ENCODE data around the gene LUC7L3.
"Not testable (repeated sequence)": the region's sequence is repeated elsewhere in the genome, so short reads cannot be mapped to it uniquely, and the experiment has no call there.

The LUC7L3 gene

DNA sequence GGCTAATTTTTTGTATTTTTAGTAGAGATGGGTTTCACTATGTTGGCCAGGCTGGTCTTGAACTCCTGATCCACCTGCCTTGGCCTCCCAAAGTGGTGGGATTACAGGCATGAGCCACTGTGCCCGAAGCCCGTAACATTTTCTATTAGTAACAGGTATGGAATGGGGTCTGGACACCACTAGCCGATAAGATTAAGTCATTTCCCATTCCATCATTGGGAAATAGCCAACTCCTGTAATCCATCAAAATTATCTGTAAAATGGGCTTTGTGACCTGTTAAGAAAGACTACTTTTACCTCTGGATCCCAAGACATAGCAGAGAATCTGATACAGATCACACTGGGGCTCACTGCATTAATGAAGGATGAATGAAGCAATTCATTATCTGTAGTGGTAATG lies 3.9 kb upstream of the LUC7L3 start:
- H3K4me3 ChIP-seq (ENCODE audit: low read length) = no peak overlapping the region
- TF ChIP-seq, protein P1, sequence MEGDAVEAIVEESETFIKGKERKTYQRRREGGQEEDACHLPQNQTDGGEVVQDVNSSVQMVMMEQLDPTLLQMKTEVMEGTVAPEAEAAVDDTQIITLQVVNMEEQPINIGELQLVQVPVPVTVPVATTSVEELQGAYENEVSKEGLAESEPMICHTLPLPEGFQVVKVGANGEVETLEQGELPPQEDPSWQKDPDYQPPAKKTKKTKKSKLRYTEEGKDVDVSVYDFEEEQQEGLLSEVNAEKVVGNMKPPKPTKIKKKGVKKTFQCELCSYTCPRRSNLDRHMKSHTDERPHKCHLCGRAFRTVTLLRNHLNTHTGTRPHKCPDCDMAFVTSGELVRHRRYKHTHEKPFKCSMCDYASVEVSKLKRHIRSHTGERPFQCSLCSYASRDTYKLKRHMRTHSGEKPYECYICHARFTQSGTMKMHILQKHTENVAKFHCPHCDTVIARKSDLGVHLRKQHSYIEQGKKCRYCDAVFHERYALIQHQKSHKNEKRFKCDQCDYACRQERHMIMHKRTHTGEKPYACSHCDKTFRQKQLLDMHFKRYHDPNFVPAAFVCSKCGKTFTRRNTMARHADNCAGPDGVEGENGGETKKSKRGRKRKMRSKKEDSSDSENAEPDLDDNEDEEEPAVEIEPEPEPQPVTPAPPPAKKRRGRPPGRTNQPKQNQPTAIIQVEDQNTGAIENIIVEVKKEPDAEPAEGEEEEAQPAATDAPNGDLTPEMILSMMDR (IDR thresholded peaks at IDR 0.05; ENCODE audit: insufficient read depth, low read depth, low read length, missing control alignments) = no peak
- no peak for DNase-seq (ENCODE audit: low read depth)

DNA sequence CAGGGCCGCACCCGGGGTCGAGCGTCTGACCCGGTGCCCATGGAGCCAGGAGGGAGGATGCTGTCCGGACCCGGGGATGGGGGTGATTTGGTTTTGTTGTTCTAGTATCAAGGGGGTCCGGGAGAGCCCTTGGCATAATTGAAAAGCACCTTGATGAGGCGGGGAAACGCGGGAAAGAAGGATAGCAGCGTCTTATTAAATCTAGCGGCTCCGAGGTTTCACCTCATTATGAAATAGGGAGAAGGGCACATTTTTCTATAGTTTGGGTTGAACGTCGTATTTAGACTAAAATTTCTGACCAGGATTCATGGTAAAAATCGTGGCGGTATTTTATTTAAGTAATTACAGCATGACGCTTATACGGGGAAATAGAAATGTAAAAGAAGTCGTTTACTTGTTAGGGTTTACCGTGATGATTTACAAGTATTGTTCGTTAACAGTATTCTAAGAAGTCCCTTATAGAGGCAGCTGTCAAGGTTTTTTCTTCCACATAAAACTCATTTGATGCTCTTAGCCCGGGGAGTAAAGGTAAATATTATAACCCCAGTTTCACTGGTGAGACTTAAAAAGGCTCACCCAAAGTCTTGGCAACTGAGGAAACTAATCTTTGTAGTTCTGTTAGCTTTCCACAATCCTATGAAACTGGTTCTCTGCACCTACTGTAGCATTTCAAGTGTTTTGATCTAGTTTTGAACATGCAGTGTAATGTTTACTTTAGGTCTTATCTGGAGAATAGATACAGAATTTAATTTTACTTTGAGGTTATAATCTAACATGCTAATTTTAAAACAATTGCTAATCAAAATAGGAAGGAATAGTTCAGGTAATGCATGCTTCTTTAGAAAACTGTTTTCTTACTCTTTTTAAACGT lies 756 bp downstream of the LUC7L3 start:
- no peak for DNase-seq (ENCODE audit: low read depth)
- TF ChIP-seq, protein P1 (IDR thresholded peaks at IDR 0.05; ENCODE audit: insufficient read depth, low read depth, low read length, missing control alignments) = no peak
- peak overlapping the region; percentile 94 for H3K4me3 ChIP-seq (ENCODE audit: low read length)

DNA sequence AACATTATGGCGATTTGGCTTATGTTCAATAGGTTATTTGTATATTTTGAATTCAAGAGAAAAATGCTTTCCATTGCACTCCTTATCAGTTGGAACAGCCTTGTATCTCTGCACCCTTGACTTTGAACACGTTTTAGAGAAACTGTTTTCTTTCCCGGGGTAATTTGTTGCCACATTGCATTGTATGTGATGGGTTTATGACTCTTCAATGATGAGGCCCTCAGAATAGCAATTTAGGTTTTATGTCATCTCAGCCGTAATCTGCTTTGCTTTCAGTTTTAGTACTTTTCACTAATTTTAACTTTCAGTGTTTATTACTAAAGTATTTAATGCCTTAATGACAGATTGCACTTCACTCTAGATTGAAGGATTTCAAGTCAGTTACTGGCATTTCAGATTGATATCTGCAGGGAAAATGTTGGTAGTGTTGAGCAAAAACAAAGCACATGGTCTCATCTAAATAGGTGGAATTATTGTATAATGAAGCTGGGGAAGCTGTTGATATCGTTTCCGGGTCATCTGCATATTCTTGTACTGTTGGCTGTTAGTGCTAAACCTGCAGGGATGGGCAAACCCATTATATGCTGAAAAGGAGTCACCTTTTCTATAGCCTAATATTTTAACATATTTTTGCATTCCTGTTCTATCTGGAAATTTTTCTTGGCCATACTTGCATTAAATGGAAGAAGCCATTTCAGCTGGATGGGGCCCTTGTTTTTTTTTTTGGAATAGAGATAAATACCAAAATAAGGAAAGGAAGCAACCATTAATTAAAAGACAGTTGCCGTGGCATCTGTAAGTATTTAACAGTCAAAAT lies 2.0 kb downstream of the LUC7L3 start:
- DNase-seq (ENCODE audit: low read depth) = peak; percentile 42
- peak overlapping the region; percentile 94 for H3K4me3 ChIP-seq (ENCODE audit: low read length)
- TF ChIP-seq, protein P1 (IDR thresholded peaks at IDR 0.05; ENCODE audit: insufficient read depth, low read depth, low read length, missing control alignments) = no peak

DNA sequence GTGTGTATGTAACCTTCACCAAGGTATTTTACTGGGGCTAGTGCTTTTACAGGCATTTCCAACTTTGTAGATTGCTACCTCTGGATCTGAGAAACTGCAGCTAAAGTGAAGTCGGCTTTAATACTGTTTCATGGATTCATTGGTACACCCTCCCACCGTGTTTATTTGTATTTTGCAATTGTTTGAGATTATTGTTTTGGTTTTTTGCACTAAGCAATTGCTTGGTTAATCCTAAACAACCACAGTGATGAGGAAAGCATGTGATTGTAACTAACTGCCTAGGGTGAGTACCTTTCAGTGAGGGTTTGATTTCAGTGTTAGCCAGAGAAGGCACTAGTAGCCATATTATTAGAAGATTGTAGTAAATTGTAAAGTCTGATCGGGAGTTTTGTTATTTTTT lies 3.3 kb downstream of the LUC7L3 start:
- no peak for DNase-seq (ENCODE audit: low read depth)

DNA sequence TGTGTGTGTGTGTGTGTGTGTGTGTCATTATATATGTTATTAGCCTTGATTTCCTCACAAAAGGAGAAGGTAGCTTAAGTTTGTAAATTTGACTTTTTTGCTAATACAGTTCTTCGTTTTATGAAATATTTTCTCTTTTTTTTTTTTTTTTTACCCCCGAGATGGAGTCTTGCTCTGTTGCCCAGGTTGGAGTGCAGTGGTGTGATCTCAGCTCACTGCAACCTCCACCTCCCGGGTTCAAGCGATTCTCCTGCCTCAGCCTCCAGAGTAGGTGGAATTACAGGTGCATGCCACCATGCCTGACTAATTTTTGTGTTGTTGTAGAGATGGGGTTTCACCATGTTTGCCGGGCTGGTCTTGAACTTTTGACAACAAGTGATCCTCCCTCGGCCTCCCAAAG lies 5.2 kb downstream of the LUC7L3 start:
- DNase-seq (ENCODE audit: low read depth); H3K4me3 ChIP-seq (ENCODE audit: low read length): not testable (repeated sequence)

More for the DNA sequence above, 3.3 kb downstream of the LUC7L3 start:
- TF ChIP-seq, protein P1 (IDR thresholded peaks at IDR 0.05; ENCODE audit: insufficient read depth, low read depth, low read length, missing control alignments) = no peak
- no peak overlapping the region for H3K4me3 ChIP-seq (ENCODE audit: low read length)

DNA sequence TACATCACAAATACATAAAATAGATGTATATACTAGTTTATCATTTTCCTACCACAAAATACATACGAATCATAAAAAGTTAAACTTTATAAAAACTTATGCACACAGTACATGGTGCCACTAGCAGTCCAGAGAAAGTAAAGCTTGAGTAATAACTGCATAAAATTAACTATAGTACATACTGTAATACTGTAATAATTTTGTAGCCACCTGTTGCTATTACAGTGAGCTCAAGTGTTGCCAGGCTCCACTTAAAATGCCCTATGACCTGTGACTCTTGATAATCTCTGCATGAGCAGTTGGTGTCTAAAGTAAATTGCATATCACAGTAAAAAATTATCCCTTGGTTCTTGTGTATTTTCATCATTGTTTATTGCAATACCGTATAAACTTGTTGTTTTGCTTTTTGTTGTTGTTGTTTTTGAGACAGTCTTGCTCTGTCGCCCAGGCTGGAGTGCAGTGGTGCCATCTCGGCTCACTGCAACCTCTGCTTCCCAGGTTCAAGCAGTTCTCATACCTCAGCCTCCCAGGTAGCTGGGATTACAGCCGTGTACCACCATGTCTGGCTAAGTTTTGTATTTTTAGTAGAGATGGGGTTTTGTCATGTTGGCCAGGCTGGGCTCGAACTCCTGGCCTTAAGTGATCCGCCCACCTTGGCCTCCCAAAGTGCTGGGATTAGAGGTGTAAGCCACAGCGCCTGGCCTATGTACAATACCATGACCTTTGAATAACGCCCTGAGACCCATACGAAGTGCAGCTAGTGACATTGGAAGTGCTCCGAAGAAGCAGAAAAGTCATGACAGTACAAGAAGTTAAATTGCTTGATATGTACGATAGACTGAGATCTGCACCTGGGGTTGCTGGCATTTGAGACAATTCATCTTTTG lies 6.6 kb downstream of the LUC7L3 start:
- H3K4me3 ChIP-seq (ENCODE audit: low read length) = no peak overlapping the region
- DNase-seq (ENCODE audit: low read depth) = no peak
- TF ChIP-seq, protein P1 (IDR thresholded peaks at IDR 0.05; ENCODE audit: insufficient read depth, low read depth, low read length, missing control alignments) = no peak

DNA sequence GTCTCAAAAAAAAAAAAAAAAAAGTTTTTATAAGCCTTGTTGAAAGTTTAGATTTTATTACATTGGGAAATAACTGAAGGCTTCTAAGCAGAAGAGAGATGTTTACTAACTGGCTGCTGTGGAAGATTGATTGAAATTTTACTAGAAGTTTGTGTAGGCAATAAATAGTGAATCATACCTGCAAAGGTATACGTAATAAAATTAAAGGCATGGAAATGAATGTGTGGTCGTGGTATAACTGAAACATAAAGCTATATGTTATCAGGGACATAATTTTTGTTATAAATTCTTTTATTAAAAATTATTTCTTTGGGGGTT lies 8.7 kb downstream of the LUC7L3 start:
- TF ChIP-seq, protein P1 (IDR thresholded peaks at IDR 0.05; ENCODE audit: insufficient read depth, low read depth, low read length, missing control alignments) = no peak
- DNase-seq (ENCODE audit: low read depth) = no peak
- H3K4me3 ChIP-seq (ENCODE audit: low read length) = no peak overlapping the region

All from epithelial cell of esophagus (primary cell).